A549 (cell line): ENCODE results near the gene RPH3AL. TPM values are rescaled to one million over a fixed set of nuclear protein-coding genes. Genes with fewer than 3 reads are reported as not detected.

Experiments used
- ATAC-seq, 2 experiments: fragments of 200-7000 bp in 1 of 2; fragments of >200 bp in 1 of 2; cut with Nextera tagmentation in 1 of 2; cut with Tn5 transposase in 1 of 2; 3 replicates each; pipeline versions ENCODE4 v1.8.0 to v1.9.1; 2018 to 2020; ENCODE audit warnings: mild to moderate bottlenecking in 1 of 2, moderate library complexity in 1 of 2
- CTCF ChIA-PET: fragments of 300-600 bp; sonication (Branson Sonifier 250); formaldehyde crosslinking; extraction: SDS; loops from one replicate; lab custom pipeline; 2021; ENCODE audit warnings: antibody characterized with exemption, inconsistent platforms; lab: Yijun Ruan, JAX
- POLR2A ChIA-PET: fragments of 350-600 bp; formaldehyde crosslinking; extraction: SDS; loops from one replicate; lab custom pipeline; 2021; ENCODE audit warnings: antibody characterized with exemption, inconsistent platforms; lab: Yijun Ruan, JAX
- DNase-seq, 2 experiments: peaks; one replicate each; pipeline versions ENCODE4 v3.0.0 to v3.0.0-alpha.2; 2011 to 2016; ENCODE audit warnings: low read depth in 1 of 2, low spot score in 1 of 2
- FAIRE-seq: peaks from 2 replicates; lab custom pipeline; 2011; peaks lifted over from hg19 to GRCh38; lab: Jason Lieb, UNC
- H3K27ac ChIP-seq, 2 experiments: fragments of >200 bp; sonication (Bioruptor Twin); formaldehyde crosslinking; 3 replicates each; pipeline ENCODE4 v1.5.1; 2016 to 2017
- H3K4me1 ChIP-seq: fragments of >200 bp; sonication (Bioruptor Twin); formaldehyde crosslinking; 3 replicates; pipeline ENCODE4 v1.6.1; 2016
- H3K4me2 ChIP-seq: fragments of >200 bp; sonication (Bioruptor Twin); formaldehyde crosslinking; 3 replicates; pipeline ENCODE4 v1.6.1; 2016
- H3K4me3 ChIP-seq: fragments of >200 bp; sonication (Bioruptor Twin); formaldehyde crosslinking; 3 replicates; pipeline ENCODE4 v1.5.1; 2016
- H3K9me3 ChIP-seq: fragments of >200 bp; sonication (Bioruptor Twin); formaldehyde crosslinking; 3 replicates; pipeline ENCODE4 v1.6.1; 2016
- ATOH8 ChIP-seq: fragments of 250-450 bp; sonication (Bioruptor Pico); IDR thresholded peaks from 2 replicates; pipeline ENCODE4 v1.5.0; 2020; ENCODE audit warnings: low read depth, mild to moderate bottlenecking, moderate library complexity
- BCL3 ChIP-seq: fragments of >200 bp; sonication (Bioruptor Twin); formaldehyde crosslinking; IDR thresholded peaks from 3 replicates; pipeline ENCODE4 v1.6.1; 2016
- BHLHE40 ChIP-seq: IDR thresholded peaks from 2 replicates; pipeline ENCODE4 v1.6.1; 2012; ENCODE audit warnings: low read depth, low read length, inconsistent platforms
- CBX2 ChIP-seq: fragments of 200-600 bp; sonication (generic); IDR thresholded peaks from 2 replicates; pipeline ENCODE4 v1.6.1; 2016; ENCODE audit warnings: low read depth, mild to moderate bottlenecking, borderline replicate concordance
- CBX8 ChIP-seq: fragments of 200-600 bp; sonication (generic); IDR thresholded peaks from 2 replicates; pipeline ENCODE4 v1.6.1; 2016
- CHD2 ChIP-seq: fragments of 150-350 bp; IDR thresholded peaks from 2 replicates; pipeline ENCODE4 v1.6.1; 2014; ENCODE audit warnings: low read length; ENCODE audit not compliant: partially characterized antibody
- CHD4 ChIP-seq: fragments of 200-600 bp; sonication (generic); IDR thresholded peaks from 2 replicates; pipeline ENCODE4 v1.6.1; 2016; ENCODE audit warnings: antibody characterized with exemption, mild to moderate bottlenecking, borderline replicate concordance
- E2F6 ChIP-seq: IDR thresholded peaks from 2 replicates; pipeline ENCODE4 v1.6.1; 2012; ENCODE audit warnings: low read depth, borderline replicate concordance
- ELK1 ChIP-seq: fragments of 150-350 bp; IDR thresholded peaks from 2 replicates; pipeline ENCODE4 v1.6.1; 2014; ENCODE audit warnings: low read depth, mild to moderate bottlenecking, low read length
- FOSL2 ChIP-seq, 2 experiments: fragments of 450-650 bp in 1 of 2; fragments of >200 bp in 1 of 2; sonication (Bioruptor Twin) in 1 of 2; formaldehyde crosslinking; IDR thresholded peaks; 2 replicates each; pipeline versions ENCODE4 v1.5.0 to v1.6.1; 2016 to 2020; ENCODE audit warnings: mild to moderate bottlenecking in 1 of 2, moderate library complexity in 1 of 2
- FOXS1 ChIP-seq: fragments of 250-450 bp; sonication (Bioruptor Pico); IDR thresholded peaks from 2 replicates; pipeline ENCODE4 v1.5.0; 2020; ENCODE audit warnings: mild to moderate bottlenecking, moderate library complexity
- GATA3 ChIP-seq: IDR thresholded peaks from 2 replicates; pipeline ENCODE4 v1.6.1; 2012; ENCODE audit warnings: borderline replicate concordance
- HOXB5 ChIP-seq: fragments of 250-450 bp; sonication (Bioruptor Pico); IDR thresholded peaks from 2 replicates; pipeline ENCODE4 v1.5.0; 2020; ENCODE audit warnings: mild to moderate bottlenecking, moderate library complexity
- KDM1A ChIP-seq: fragments of 200-600 bp; sonication (generic); IDR thresholded peaks from 2 replicates; pipeline ENCODE4 v1.6.1; 2016; ENCODE audit warnings: low read depth, mild to moderate bottlenecking
- KDM5A ChIP-seq: fragments of 200-600 bp; sonication (generic); IDR thresholded peaks from 2 replicates; pipeline ENCODE4 v1.6.1; 2016; ENCODE audit warnings: antibody characterized with exemption, mild to moderate bottlenecking
- MAZ ChIP-seq: fragments of 150-350 bp; IDR thresholded peaks from 2 replicates; pipeline ENCODE4 v1.6.1; 2014; ENCODE audit warnings: antibody characterized with exemption, low read depth, low read length, borderline replicate concordance
- NR3C1 ChIP-seq: fragments of >200 bp; sonication (Bioruptor Twin); formaldehyde crosslinking; IDR thresholded peaks from 3 replicates; pipeline ENCODE4 v1.6.1; 2017
- POLR2A ChIP-seq: IDR thresholded peaks from 2 replicates; pipeline ENCODE4 v1.6.1; 2012; ENCODE audit warnings: mild to moderate bottlenecking, low read length
- POLR2AphosphoS2 ChIP-seq: conservative IDR thresholded peaks from 2 replicates; pipeline ENCODE4 v1.6.1; 2012; ENCODE audit warnings: low read length, improper control_type of control experiment, inconsistent platforms
- RAD21 ChIP-seq, 2 experiments: fragments of >200 bp in 1 of 2; sonication (Bioruptor Twin) in 1 of 2; formaldehyde crosslinking in 1 of 2; IDR thresholded peaks in 1 of 2; conservative IDR thresholded peaks in 1 of 2; 2 replicates in 1 of 2; 3 replicates in 1 of 2; pipeline ENCODE4 v1.6.1; 2012 to 2018; ENCODE audit warnings: inconsistent platforms in 1 of 2
- RARB ChIP-seq: fragments of 250-450 bp; sonication (Bioruptor Pico); IDR thresholded peaks from 2 replicates; pipeline ENCODE4 v1.8.0; 2021; ENCODE audit warnings: mild to moderate bottlenecking, moderate library complexity
- RCOR1 ChIP-seq: fragments of 150-350 bp; IDR thresholded peaks from 2 replicates; pipeline ENCODE4 v1.6.1; 2014; ENCODE audit warnings: antibody characterized with exemption, low read length, low read depth
- RFX5 ChIP-seq: fragments of 450-650 bp; IDR thresholded peaks from 2 replicates; pipeline ENCODE4 v1.7.1; 2014; ENCODE audit warnings: antibody characterized with exemption, mild to moderate bottlenecking, moderate library complexity
- SREBF2 ChIP-seq: fragments of 450-650 bp; IDR thresholded peaks from 2 replicates; pipeline ENCODE4 v1.6.1; 2014; ENCODE audit warnings: mild to moderate bottlenecking, moderate library complexity
- TFCP2L1 ChIP-seq: fragments of 250-450 bp; sonication (Bioruptor Pico); IDR thresholded peaks from 2 replicates; pipeline ENCODE4 v1.5.0; 2021; ENCODE audit warnings: mild to moderate bottlenecking
- TP53 ChIP-seq: fragments of 250-450 bp; sonication (Bioruptor Pico); IDR thresholded peaks from 2 replicates; pipeline ENCODE4 v1.5.0; 2021; ENCODE audit warnings: mild to moderate bottlenecking, moderate library complexity
- ZNF302 ChIP-seq: fragments of 250-450 bp; sonication (Bioruptor Pico); IDR thresholded peaks from 2 replicates; pipeline ENCODE4 v1.9.0; 2021; ENCODE audit warnings: inconsistent platforms, mild to moderate bottlenecking, moderate library complexity
- WGBS: methylation state at CpG from one replicate; pipeline ENCODE4 v1.1.6; 2017; ENCODE audit errors: missing lambda C conversion rate; 5-methylcytosine and 5-hydroxymethylcytosine counted together
- polyA plus RNA-seq, 4 experiments: library from polyadenylated mRNA; depleted of rRNA in 3 of 4; stranded (reverse); fragments of >200 nt; fragmentation: RNase III in 1 of 4; extraction: RNeasy Plus Mini Kit Qiagen cat#74134 plus additional on column Dnase treatment in 1 of 4; gene quantifications; 2 replicates in 3 of 4; 3 replicates in 1 of 4; pipeline ENCODE4 v1.2.3, GENCODE V29; 2011 to 2017

RPH3AL gene
- polyA plus RNA-seq, 2 of the 4 experiments (the other 2 are of a cell fraction): 23.3 to 31.1 TPM

- H3K27ac ChIP-seq: no peak overlapping the region
- CTCF ChIA-PET: interaction anchor here (0.7 to 1.6 kb wide), 2 partner anchors 9 to 18 kb away, joined by 3 to 4 read pairs; no protein-coding TSS in a partner anchor
- ATAC-seq (no peak), FAIRE-seq (no peak)
- no peaks in the 10 kb centered on the region for H3K4me1 ChIP-seq
- 93% methylated on average over 12 of the region's 12 CpGs for WGBS
- no peaks in the 10 kb centered on the region for H3K9me3 ChIP-seq
- no peak overlapping the region for H3K4me3 ChIP-seq
- H3K4me2 ChIP-seq: no peak overlapping the region
- TF ChIP-seq CHD2 (no peak), FOSL2 (IDR thresholded peaks at IDR 0.05) (no peak), FOSL2 (CRISPR knock-in tag; IDR thresholded peaks at IDR 0.05) (no peak), KDM5A (no peak), FOXS1 (CRISPR knock-in tag) (no peak), RARB (CRISPR knock-in tag) (no peak), CBX2 (no peak), HOXB5 (CRISPR knock-in tag) (no peak), TP53 (CRISPR knock-in tag) (no peak), GATA3 (no peak)
- TF ChIP-seq, all 56 proteins: peak for 0
- DNase-seq: no peak
- POLR2A ChIA-PET: no interaction called here
Observed at GRCh38 chr17:337022-337420, 15.6 kb downstream of the RPH3AL start.

GRCh38 chr17:336110-337021 is 16.2 kb downstream of the RPH3AL start:
- Histone ChIP-seq H3K4me2 (no peak overlapping the region), H3K4me3 (no peak overlapping the region), H3K4me1 (no peaks in the 10 kb centered on the region), H3K27ac (peak overlapping the region in 1 of 2 experiments; percentile 28; a peak in 1 of 6 replicates), H3K9me3 (no peaks in the 10 kb centered on the region)
- ChIA-PET CTCF (interaction anchor here (0.7 to 1.6 kb wide), 4 partner anchors 10 to 27 kb away, joined by 3 to 6 read pairs (median 4); no protein-coding TSS in a partner anchor), POLR2A (no interaction called here)
- 84% methylated on average over 37 of the region's 37 CpGs for WGBS
- no peak for DNase-seq
- no peak for ATAC-seq
- TF ChIP-seq KDM1A (no peak), CBX2 (no peak), BCL3 (no peak), TFCP2L1 (CRISPR knock-in tag) (no peak), RFX5 (no peak), ATOH8 (no peak)
- FAIRE-seq: no peak

GRCh38 chr17:335691-336090 is 16.9 kb downstream of the RPH3AL start:
- DNase-seq (no peak), FAIRE-seq (no peak), ATAC-seq (no peak)
- CTCF ChIA-PET: interaction anchor here (1.3 to 1.6 kb wide), 3 partner anchors 15 to 26 kb away, joined by 3 to 6 read pairs (median 5); no protein-coding TSS in a partner anchor
- H3K27ac ChIP-seq: no peak overlapping the region
- no peak overlapping the region for H3K4me3 ChIP-seq
- 86% methylated on average over 12 of the region's 12 CpGs for WGBS
- POLR2A ChIA-PET: no interaction called here
- TF ChIP-seq TP53 (CRISPR knock-in tag) (no peak), MAZ (no peak), RAD21 (conservative IDR thresholded peaks at IDR 0.05 in 1 of 2, IDR thresholded peaks at IDR 0.05 in 1 of 2) (no peak), CBX2 (no peak), SREBF2 (no peak), RARB (CRISPR knock-in tag) (no peak), CBX8 (no peak), POLR2A (no peak), ELK1 (no peak), NR3C1 (no peak), CHD4 (no peak), E2F6 (no peak), RCOR1 (no peak), ZNF302 (no peak), POLR2AphosphoS2 (no peak), BHLHE40 (no peak)
- TF ChIP-seq, all 56 proteins: peak for 0
- H3K9me3 ChIP-seq: no peaks in the 10 kb centered on the region
- H3K4me1 ChIP-seq: no peaks in the 10 kb centered on the region
- no peak overlapping the region for H3K4me2 ChIP-seq
